C4-2B (cell line): Measurements from ENCODE around the gene SLC6A19.

Experiments
- H3K27ac ChIP-seq: fragments of 450-650 bp; 2 replicates; pipeline ENCODE4 v1.5.1; 2017
- CTCF ChIP-seq: fragments of 450-650 bp; conservative IDR thresholded peaks from 2 replicates; pipeline ENCODE4 v1.5.1; 2017; ENCODE audit warnings: mild to moderate bottlenecking
- ZFX ChIP-seq: fragments of 450-650 bp; IDR thresholded peaks from 2 replicates; pipeline ENCODE4 v1.6.1; 2017

Gene SLC6A19

GRCh38 chr5:1209489-1209852, 8.1 kb downstream of the SLC6A19 start:
- no peak overlapping the region for H3K27ac ChIP-seq

DNA sequence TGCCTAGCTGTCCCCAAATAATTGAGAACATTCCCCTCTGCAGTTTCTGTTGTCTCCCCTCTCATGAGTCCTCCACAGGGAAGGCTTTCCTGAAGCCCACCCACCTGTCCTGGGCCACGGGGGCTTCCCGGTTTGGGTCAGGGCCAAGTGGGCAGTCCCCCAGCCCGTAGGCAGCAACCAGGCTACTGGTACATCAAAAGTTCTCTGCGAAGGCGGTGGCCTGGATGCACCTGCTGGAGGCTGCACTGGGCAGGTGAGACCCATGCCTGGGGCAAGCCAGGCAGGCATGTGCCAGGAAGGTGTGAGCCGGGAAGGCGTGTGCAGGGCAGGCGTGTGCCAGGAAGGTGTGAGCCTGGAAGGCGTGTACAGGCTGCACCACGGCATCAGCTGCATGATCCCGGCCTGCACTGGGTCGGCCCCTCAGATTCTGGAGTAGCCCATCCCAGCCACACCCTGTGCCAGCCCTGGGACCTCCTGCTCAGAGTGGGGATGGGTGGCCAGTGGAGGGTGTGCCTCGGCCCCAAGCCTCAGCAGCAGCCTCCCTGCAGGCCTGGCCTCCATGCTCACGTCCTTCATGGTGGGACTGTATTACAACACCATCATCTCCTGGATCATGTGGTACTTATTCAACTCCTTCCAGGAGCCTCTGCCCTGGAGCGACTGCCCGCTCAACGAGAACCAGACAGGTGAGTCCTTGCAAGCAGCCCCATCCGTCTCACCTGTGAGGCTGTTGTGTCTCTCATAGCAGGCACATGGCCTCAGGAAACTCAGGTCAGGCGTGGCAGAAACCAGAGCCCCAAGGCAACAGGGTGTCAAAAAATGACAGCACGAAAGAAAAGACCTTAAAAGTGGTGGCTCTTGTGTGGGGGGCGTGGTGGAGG, 8.7 kb downstream of the SLC6A19 start:
- no peak overlapping the region for H3K27ac ChIP-seq
- no peak for TF ChIP-seq ZFX
- no peak for TF ChIP-seq CTCF

More at GRCh38 chr5:1209489-1209852, 8.1 kb downstream of the SLC6A19 start:
- no peak for TF ChIP-seq CTCF
- no peak for TF ChIP-seq ZFX

DNA sequence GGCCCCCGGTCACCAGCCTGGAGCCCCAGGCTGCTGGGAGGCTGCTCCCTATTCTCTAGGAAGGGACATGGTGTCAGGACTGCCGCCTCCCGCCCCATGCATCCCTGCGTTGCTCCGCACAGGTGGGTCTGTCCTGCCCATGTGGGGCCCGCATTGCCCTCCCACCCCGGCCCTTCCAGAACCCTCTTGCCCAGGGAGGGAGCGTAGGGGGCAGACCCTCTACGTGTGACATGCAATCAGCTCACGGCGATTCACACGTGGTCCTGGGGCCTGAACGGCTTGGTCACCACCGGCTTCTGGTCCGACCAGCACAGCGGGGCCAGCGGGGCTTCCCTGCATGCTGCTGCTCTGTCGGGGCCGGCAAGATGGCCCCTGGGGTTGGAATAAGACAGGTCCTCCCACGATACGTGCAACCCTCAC, 9.4 kb downstream of the SLC6A19 start:
- H3K27ac ChIP-seq = no peak overlapping the region
- no peak for TF ChIP-seq ZFX
- no peak for TF ChIP-seq CTCF

DNA sequence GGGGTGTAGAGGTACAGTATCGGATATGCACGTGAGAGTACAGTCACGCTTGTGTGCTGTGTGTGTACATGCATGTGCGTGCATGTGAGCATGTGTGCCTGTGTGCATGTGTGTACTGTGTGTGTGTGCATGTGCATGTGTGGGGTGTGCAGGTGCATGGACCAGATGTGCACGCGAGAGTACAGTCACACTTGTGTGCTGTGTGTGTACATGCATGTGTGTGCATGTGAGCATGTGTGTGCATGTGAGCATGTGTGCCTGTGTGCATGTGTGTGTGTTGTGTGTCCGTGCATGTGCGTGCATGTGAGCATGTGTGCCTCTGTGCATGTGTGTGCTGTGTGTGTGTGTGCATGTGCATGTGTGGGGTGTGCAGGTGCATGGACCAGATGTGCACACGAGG, 10.3 kb downstream of the SLC6A19 start:
- no peak for TF ChIP-seq CTCF
- TF ChIP-seq ZFX = no peak
- H3K27ac ChIP-seq = no peak overlapping the region

GRCh38 chr5:1212271-1212670, 10.9 kb downstream of the SLC6A19 start:
- no peak for TF ChIP-seq ZFX
- TF ChIP-seq CTCF = no peak
- H3K27ac ChIP-seq = no peak overlapping the region

GRCh38 chr5:1212881-1213280, 11.5 kb downstream of the SLC6A19 start:
- no peak for TF ChIP-seq ZFX
- no peak for TF ChIP-seq CTCF
- H3K27ac ChIP-seq = no peak overlapping the region

GRCh38 chr5:1213508-1214162, 12.2 kb downstream of the SLC6A19 start:
- no peak for TF ChIP-seq CTCF
- no peak for TF ChIP-seq ZFX
- no peak overlapping the region for H3K27ac ChIP-seq
